CD4-positive, alpha-beta T cell treated with Interleukin-10 for 1 hour (primary cell): ENCODE data around the gene RRBP1.

ENCODE experiments used
- DNase-seq: peaks from one replicate; pipeline ENCODE4 v3.0.0-alpha.2; 2020

The RRBP1 gene

DNA sequence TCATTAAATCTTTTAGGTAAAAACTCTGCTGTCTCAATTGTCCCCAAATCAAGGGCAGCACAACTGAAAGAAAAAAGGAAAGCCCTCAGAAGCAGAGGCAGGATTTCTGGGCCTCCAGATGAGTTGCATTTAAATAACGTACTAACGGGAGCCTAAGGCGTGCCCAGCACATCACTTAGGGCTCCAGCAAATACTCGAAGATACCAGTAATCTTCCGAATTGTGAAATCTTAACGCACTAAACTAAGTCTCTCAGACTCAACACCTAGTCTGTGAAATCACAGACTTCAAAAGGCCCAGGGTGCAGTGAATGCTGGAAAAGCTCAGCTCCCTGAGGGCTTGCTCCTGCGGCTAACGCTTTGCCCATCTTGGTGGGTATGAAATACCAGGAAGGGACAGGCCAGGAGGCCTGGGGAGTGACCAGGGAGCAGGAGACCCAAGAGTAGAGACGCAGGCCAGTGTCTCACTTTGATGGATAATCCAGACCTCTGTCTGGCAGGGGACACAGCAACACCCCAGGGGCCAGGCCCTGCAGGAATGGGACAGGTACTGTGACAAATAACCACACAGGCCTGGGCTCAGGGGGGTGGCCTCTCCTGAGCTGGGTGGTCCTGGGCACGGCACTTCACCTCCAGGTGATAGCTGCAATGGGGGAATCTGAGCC lies 36.4 kb downstream of the RRBP1 start:
- DNase-seq: no peak

DNA sequence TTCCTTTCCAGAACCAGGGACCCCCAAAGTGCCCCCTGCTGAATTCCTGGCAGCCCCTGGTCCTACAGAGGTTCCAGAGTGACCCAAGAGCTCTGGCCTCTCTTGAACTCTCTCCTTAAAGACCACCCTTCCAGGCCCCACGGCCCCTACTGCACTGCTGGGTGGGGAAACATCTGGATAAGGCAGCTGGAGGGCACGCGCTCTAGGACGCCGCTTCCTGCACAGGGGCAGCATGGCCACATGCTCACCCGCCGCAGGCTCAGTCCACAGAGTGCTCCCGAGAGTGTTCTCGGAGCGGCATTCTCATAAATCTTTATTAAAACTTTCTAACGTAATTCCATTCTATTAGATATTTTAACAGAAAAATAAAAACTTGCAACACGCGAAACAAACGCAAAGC lies 37.0 kb downstream of the RRBP1 start:
- no peak for DNase-seq

DNA sequence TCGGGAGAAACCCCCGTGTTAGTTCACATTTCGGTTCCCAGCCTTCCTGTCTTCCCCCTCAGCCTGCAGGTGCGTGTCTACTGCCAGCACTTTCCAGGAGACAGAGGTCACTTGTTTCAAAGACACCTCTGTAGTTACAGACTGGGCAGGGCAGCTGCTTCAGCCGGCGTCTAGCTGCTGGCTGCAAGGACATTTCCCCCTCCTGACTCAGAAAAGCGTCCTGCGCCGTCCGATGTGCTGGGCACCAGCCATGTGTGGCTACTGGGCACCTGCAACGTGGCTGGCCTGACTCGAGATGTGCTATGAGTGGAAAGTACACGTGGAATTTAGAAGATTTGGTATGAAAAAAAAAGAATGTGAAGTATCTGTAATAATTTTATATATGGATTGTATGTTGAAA lies 37.6 kb downstream of the RRBP1 start:
- no peak for DNase-seq

DNA sequence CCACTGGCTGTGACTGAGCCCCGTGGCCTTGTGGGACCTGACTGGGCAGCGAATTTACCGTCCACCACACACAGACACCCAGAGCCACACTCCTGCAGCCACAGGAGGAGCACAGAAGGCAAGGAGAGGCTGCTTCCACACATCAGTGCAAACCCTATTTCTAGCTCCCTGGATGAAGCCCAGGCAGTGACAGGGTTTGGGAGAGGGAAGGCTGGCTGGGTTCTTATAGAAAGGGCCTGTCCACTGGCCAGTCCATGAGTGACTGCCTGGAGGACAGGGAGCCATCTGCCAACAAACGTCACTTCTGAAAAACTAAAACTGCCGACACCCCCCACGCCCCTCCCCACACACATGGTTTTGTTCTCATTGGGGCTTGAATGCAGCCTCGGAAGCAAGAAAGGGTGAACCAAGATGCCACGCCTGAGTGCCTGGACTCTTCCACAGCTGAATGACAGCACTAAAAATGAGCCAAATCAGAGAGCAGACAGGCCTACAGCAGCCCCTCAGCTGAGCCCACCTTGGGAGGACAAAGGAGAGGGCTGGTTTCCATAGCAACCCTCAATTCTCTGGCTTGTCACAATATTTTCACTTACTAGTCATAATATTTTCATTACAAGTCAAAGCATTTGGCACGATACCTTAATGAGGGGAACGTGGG lies 38.4 kb downstream of the RRBP1 start:
- DNase-seq: no peak

DNA sequence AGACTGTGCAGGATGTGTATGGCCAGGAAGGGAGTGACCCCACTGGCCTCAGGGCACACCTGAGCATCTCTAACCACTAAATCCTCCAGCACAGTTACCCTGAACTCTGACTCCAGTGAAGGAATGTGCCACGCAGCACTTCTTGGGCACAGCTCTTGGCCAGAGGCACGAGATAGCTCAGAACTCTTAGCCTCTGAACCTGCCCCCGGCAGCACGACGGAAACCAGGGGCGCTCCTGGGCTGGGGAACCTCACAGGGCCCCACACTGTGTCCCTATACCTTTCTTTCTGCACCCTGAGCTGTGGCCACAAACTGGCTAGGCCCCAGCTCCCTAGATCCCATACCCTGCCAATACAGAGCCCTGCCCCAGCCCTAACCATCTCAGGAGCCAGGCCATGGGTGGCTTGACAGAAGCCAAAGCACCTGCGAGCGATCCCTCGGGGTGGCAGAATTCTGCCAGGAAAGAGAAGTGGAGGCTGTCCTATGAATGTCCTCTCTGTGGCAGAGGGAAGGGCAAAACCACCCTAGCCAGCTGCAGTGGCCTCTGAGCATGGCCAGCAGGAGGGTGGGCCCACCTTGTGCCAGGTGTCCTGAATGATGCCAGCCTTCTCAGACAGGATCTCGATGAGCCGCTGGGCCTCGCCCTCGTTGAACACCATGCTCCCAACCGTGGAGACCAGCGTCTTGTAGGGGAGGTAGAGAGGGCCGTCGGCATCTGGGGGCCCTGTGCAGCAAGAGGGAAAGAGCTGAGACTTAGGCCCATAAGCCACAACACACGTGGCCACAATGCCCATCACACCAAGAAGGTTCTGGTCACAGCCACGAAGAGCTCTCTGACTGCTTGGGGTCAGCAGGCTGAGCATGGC lies 39.4 kb downstream of the RRBP1 start:
- DNase-seq: no peak

DNA sequence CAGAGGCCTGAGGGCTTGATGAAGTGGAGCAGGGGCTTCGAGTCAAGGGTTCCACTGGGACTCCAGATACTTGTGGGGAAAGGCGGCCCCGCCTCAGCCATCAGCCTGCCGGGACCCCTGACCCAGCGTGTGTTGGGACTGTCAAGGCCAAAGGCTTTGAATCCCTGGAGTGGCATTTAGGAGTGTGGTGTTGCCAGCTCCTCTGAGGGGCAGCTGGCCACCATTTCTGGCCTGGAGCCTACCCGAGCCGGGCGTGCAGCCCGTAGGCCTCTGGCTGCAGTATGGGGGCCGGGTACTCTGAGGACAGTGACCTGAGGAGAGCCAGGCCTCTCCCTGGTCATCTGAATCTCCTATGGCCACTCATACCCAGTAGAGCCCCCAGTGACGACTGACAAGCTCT lies 40.0 kb downstream of the RRBP1 start:
- no peak for DNase-seq

DNA sequence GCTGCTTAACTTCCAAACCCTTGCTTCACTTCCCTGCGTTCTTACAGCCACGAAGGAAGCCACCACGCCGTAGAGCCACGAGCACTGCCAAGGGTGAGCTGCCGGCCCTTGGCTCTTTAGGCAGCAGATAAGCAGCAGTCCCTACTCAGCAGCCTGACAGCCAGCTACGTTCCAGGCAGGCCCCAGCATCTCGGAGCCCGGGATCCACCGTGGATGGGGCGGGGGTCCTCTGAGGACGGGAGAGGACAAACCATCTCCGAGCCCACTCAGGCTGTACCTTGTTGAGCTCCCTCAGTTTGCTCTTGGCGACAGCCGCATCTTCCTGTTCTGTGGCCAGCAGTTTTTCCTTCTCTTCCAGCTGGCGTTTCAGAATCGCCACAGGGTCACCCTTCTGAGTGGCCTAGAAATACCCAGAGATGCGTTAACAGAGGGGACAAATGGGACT lies 40.5 kb downstream of the RRBP1 start:
- DNase-seq: no peak

DNA sequence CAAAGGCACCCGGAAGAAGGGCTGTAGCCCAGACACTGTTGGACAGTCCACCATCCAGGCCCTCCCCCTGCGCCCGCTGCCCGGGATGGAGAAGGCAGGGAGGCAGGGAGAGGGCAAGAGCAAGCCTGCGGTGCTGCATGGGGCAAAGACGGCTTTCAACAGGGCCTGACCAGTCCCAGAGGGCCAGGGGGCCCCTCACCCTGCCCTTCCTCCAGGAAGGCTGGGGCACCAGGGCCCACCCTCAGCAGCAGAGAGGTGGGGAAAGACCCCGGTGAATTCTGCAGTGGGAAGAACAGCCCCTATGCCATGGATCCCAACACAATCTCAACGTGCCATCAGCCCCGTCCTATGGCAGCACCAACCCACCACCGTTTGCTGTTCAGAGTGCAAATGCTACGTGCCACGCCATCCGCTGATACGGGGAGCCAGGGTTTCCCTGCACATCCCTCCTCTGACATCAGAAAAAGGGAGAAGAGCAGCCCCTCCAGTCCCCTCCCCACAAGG lies 41.1 kb downstream of the RRBP1 start:
- DNase-seq: no peak

DNA sequence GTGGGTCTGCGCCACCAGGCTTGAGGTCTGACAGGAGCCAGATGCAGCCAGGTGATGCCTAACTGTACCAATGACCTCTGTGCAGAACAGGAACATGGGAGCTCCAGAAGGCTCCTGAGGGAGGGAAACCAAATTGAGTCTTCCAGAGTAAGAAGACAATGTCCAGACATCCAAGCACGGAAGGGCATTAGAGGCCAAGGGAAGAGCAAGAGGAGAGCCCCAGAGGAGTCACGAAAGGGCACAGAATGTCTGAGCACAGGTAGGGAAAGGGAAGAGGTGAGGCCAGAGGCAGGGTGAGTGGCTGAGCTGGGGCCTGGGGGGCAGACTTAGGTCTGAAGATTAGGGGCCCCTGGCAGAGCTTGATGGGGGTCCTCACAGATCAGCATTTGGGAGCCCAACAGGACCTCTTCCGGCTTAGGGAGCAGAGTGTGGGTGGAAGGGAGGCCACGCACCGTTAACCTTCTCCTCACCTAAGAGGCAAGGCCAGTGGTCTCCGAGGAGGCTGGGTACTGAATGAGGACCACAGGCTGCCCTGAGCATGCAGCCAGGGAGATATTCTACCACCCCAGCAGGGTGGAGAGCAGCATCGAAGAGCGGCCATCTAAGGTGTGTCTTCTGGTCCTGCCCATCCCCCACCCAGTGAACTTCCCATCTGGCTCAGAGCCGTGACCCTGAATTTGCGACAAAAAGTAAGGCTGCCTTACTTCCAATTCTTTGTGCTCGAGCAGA lies 41.7 kb downstream of the RRBP1 start:
- DNase-seq: no peak

DNA sequence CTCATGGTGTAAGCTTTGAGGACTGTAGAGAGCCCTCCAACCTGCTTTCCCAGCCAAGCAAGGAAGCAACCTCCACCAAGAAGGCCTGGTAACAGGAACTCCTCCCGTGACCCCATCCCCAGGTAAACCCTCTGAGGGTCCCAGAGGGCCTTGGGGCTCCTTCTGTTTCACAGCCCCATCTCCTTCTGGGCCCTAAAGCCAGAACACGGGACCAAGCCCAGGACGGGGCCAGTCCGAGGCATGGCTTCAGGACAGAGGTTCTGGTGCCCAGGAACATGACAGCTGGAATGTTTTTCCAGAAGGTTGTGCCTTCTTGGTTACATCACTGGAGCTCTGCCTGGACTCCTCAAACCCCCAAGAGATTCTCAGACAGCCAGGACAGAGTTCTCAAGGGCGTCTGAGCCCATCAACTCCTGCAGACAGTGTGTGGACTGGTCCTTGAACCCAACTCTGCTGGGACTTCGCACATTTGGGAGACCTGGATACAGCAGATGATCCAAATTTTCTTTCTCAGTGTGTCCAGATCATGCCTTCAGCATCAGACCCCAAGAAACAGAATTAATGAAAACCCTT lies 43.1 kb downstream of the RRBP1 start:
- DNase-seq: no peak

DNA sequence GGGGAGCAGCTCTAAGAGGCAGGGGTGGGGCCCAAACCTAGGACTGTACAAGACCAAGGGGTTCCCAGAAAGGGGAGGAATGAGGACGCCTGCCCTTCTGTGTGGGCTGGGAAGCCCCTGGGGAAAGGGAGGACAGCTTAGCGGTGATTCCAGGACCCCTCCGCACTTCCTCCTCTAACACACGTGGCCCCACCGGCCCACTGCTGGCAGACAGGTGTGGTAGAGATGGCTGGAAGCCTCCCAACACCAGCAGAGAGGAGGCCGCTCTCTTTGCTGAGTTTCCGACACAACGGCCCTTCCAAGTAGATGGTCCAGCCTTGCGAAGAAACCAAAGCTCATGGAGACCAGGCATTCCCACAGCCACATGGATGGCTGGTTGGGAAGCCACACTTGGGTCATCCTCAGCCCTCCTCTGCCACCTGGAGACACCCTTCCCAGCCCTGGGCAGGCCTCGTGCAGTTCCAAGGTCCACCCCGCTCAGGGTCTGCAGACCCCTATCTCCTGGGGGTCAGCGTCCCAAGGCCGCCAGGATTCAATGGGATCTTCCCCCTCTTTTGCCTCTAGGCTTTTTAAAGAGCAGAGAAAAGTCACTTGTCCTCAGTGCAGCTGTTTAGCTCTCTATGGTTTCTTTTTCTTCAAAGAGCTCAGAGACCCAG lies 43.9 kb downstream of the RRBP1 start:
- DNase-seq: no peak

DNA sequence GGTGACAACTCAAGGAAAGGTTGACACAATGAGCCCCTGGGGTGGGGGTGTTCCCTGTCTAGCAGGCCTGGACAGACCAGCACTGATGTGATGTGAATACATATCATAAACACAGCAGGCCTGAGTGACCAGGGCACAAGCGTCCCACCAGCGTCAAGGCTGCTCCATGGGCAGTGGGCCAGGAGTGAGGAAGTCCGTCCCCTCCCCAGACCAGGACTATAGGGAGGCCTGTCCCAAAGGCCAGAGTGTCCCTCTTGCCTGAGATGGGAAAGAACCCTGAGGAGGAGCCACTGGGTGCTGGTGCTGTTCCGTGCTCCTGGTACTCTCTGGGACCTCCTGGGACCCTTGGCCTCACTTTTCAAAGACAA lies 44.6 kb downstream of the RRBP1 start:
- DNase-seq: no peak

DNA sequence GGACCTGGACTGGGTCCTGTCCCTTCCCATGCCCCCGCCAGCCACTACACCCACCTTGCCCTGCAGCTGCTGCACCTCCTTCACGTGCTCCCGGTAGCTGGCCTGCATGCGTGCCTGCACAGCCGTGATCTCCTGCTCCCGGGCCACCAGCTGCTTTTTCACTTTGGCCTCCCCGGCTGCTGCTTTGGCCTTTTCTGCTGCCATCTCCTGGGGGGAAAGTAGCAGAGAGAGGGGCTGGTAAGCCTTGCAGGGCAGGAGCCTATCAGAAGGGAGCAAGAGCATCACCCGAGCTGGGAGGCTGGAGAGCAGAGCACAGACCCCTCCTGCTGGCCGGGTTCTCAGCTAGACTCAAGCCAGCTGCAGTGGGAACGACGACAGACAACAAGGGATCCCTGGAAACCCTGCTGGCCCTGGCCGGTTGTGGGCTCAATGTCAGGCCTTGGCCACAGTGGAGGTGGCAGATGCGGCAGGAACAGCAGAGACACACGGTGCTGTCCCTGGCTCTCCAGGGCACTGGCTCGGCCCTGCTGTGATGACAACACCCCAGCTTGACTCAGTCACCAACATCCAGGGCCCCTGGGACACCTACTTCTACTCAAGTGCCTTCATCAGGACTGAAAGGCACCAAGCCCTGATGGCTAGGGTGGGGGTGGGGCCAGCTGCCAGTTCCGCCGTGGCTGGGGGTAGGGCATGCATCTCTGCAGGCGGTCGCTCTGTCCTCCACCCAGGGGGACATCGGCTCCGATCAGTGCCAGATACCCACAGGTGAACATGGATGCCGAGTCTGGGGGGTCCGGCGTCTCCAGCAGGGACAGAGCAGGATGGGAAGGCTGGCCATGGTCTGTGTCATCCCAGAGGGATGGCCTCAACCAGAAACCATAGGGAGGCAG lies 45.3 kb downstream of the RRBP1 start:
- no peak for DNase-seq

DNA sequence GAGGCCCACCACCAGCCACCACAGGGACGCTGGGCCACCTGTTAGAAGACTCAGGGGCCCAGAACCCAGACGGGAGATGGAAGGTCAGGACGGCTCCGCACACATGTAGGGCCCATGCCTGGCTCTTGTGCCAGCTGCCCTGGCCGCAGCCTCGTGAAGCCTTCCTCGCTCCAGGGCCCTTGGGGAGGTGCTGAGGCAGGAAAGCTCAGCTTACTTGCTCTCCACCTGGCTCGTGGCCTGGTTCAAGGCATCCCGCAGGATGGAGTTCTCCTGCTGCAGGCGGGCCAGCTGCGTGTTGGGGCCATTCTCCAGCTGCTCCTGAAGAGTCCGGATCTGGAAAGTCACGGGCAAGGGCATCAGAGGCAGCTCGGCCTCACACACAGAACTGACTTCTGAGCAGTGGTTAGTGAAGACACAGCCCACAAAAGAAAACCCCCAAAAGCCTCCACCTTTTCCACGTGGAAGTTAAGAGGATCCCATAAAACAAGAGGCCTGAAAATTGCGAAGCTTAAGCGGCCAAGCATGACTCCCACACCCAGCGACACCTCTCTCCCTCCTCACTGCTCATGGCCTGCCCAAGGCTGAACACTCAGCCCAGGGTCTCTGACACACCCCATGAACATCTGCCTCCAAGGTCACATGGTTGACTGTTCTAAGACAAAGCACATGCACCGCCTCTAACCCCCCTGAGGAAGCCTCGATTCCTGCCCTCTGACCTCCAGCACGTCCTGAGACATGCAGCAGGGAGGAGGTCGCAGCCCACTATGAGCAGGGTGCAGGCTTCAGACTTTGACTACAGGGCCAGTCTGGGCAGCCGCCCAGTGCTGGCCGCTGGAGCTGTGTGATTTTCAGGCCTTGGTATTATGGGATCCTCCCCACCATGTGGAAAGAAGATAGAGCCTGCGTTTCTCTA lies 46.5 kb downstream of the RRBP1 start:
- DNase-seq: no peak

DNA sequence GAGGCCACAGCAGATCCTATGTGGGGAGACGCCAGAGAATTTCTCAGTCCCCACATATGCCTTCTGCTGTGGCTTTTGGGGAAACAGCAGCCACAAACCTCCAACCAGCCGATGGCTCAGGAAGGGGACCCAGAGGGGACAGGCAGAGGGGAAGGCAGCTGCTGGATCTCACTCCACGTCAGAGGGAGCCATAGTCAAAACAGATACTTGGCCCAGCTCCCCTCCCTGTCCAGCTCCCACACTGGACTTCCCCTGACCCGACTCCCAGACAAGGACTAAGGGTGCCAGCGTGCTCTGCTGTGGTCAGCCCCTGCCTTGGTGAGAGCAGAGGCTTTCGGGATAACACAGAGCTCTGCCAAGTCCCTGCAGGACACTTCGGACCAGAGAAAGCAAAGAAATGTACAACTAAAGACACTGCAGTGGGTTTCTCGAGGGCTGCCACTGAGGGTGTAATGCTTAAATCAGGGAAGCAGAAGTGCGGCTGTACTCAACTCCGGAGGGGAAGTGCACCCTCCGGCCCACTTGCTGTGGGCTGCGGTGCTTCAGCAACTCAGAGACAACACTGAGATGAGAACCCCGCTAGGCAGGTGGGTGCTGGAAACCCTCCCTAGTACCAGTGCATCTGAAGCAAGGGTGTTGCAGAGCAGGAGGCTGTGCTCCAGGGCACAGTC lies 47.2 kb downstream of the RRBP1 start:
- DNase-seq: no peak

DNA sequence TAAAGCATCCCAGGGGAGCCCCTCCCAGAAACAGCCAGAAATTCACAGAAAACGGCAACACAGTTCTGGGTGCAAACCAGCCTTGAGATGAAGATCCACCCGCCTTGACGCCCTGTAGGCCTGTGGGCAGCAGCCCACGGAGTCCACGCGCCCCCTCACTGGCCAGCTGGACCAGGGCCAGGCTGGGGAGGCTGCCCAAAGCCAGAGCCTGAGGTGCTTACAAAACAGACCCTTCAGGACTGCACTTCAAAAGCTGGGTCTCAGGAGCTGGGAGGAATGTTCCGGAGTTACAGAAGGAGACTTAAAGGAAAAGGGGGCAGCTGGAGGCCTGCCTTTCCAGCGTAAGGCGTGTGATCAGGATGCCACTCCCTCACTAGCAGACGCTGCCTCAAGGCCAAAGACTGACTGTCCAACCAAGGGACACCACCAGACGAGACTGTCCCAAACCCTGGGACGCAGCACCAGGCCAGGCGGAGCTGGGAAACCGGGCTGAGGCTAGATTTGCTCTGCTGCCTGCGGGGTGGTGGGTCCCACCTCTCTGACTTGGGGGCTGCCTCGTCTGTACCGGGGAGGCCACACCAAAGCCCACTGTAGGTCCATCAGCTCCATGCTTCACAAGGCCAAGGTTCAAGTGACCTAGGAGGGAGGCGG lies 48.1 kb downstream of the RRBP1 start:
- DNase-seq: no peak

DNA sequence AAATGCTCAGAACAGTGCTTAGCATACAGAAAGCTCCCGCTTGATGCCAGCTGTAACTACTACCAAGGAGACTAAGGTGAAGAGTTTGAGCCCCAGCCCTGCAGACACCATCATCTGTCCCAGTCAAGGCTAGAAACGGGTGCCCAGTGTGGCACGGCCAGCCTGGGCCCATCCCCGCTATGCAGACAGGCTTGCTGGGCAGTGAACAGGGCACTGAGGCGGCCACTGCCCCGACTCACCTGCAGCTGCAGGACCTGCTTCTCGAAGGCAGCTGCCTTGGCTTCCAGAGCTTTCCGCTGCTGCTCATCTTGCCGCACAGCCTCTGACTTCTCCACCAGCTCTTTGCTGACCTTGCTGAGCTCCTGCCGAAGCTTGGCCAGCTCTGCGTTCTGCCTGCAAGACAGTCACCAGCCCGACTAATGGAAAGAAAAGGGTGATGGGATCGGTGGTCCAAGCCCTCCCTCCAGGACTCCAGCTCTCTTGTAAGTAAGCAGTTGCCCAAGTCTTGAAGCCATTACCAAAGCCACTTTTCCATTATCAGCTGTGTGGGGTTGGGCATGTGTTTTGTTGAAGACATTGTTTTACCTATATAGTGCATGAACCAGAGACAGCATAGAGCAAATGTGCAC lies 48.7 kb downstream of the RRBP1 start:
- no peak for DNase-seq

DNA sequence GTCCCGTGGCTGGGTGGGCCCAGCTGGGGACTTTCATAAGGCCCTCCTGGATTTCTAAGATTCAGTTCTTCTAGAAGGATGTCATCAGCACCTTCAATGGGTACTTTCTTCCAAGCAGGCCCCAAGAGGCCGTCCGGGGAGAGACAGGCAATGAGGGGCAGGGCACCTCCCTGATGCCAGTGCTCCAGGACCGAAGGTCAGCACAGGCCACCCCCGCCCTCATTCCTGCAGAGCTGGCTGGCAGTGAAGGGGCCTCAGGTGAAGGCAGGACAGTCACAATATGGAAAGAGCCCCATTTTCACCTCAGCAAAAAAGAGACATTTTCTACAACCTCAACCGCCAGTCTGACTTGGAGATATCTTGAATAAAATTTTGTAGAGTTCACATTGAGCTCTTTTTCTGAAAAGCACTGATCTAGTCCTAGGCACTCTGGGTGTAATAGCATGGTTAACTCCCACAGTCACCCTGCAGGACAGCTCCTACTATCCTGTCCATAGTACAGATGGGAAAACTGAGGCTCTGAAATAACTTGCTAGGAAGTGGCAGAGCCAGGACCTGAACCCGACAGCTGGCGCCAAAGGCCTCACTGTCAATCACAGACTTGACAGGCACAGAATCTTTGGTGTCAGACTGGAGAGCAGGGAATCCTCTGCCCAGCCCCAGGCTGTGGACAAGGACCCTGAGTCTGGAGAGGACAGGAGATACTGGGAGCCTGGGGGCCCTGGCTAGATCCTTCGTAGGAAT lies 50.3 kb downstream of the RRBP1 start:
- DNase-seq: no peak
